Body of pancreas (tissue), 4 donors: ENCODE data around the gene DNMT3A.

Experiments
- CTCF ChIP-seq, 7 experiments: fragments of 450-650 bp in 4 of 7; fragments of 200-600 bp in 3 of 7; sonication (generic) in 3 of 7; IDR thresholded peaks; one replicate each; pipeline ENCODE4 v1.5.1; 2016 to 2019; ENCODE audit warnings: antibody characterized with exemption in 7 of 7
- POLR2A ChIP-seq, 3 donors: fragments of 450-650 bp; IDR thresholded peaks; one replicate each; pipeline ENCODE4 v1.6.1; 2016; ENCODE audit warnings: antibody characterized with exemption in 3 of 3, mild to moderate bottlenecking in 2 of 3

DNA sequence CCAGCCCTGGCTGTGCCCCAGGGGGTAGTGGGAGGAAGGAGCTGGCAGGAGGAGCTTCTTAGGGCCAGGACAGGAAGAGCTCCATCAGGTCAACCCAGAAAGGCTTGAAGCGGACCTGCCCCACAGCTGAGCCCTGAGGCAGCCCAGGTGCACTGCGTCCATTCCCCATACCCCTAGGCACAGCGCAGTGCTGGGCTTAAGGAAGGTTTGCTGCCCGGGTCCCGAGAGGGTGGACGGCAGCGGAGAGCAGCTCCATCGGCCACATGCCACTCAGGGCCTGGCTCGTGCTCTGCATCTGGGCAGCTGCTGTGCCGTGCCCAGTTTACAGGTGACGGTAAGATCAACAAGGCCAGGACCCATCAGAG is 26.4 kb downstream of the DNMT3A start:
- TF ChIP-seq CTCF (IDR thresholded peaks at IDR 0.05) (no peak), POLR2A (IDR thresholded peaks at IDR 0.05) (no peak)
